ENCODE results near the gene RASSF4.

DNA sequence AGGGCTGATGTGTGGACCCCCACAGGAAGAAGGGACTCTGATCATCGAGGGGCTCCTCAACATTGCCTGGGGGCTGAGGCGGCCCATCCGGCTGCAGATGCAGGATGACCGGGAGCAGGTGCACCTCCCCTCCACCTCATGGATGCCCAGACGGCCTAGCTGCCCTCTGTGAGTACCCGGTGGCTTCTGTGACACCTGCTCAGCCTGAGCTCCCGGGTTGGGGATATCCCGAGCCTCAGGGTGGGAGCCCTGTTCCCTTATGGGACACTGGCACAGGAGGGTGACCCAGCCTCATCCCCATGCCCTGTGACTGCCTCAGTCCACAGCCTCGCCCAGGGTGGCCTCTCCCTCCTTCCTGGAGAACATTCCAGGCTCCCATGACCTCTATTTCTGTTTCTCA, 22.9 kb downstream of the RASSF4 start:
- TF ChIP-seq POLR2AphosphoS5 (IDR thresholded peaks at IDR 0.05; ENCODE audit: low read depth, low read length) (no peak), POLR2A (IDR thresholded peaks at IDR 0.05; ENCODE audit: borderline replicate concordance, extremely low read depth, insufficient read depth, insufficient read length) (no peak)
